ENCODE data around the gene MIR17HG. TPM values are rescaled to one million over a fixed set of nuclear protein-coding genes. Genes with fewer than 3 reads are reported as not detected.

Gene MIR17HG
- polyA plus RNA-seq, 1 donor from 2014 or later, result 0.79 TPM

- Histone ChIP-seq H3F3A (ENCODE audit: insufficient read depth, low read length, poor library complexity, severe bottlenecking) (no peaks in the 10 kb centered on the region), H4K20me1 (ENCODE audit: insufficient read depth) (no peaks in the 10 kb centered on the region), H3K27me3 (ENCODE audit: insufficient read depth, low read depth, low read length) (peaks cover 28% of the 10 kb centered on the region), H3K4me2 (ENCODE audit: low read length) (no peak overlapping the region), H3K9ac (ENCODE audit: low read length) (no peak overlapping the region), H2AFZ (ENCODE audit: low read depth, low read length) (no peak overlapping the region), H3K79me2 (replicated peaks; ENCODE audit: insufficient read depth, low read length) (no peaks in the 10 kb centered on the region), H3K9me2 (ENCODE audit: insufficient read depth, low read length) (no peaks in the 10 kb centered on the region), H3K27ac (ENCODE audit: low read length) (no peak overlapping the region), H3K36me3 (ENCODE audit: insufficient read depth, low read length) (no peaks in the 10 kb centered on the region), H3K9me3 (ENCODE audit: low read length) (no peaks in the 10 kb centered on the region), H3K4me3 (ENCODE audit: low read length) (no peak overlapping the region)
- no peak for TF ChIP-seq RAD21 (conservative IDR thresholded peaks at IDR 0.05)
- TF ChIP-seq EP300 (conservative IDR thresholded peaks at IDR 0.05; ENCODE audit: poor library complexity, severe bottlenecking), result no peak
- no peak for TF ChIP-seq POLR2AphosphoS5 (IDR thresholded peaks at IDR 0.05)
- TF ChIP-seq TAF1 (IDR thresholded peaks at IDR 0.05; ENCODE audit: low read depth), result no peak
- TF ChIP-seq SMC3 (conservative IDR thresholded peaks at IDR 0.05; ENCODE audit: poor library complexity), result no peak
- TF ChIP-seq REST (IDR thresholded peaks at IDR 0.05; ENCODE audit: borderline replicate concordance), result no peak
- TF ChIP-seq EZH2 (IDR thresholded peaks at IDR 0.05; ENCODE audit: borderline replicate concordance, insufficient read depth, low read length, poor library complexity, severe bottlenecking), result no peak
- no peak for TF ChIP-seq MXI1 (conservative IDR thresholded peaks at IDR 0.05; ENCODE audit: poor library complexity, severe bottlenecking)
- TF ChIP-seq CTCF (IDR thresholded peaks at IDR 0.05; ENCODE audit: poor library complexity, severe bottlenecking), result no peak
These were observed 54.4 kb downstream of the MIR17HG start for GRCh38 chr13:91401920-91402319.

Other genes with a start within 250 kb of the MIR17HG start
- 4.6 and 5.0 TPM in 2 replicates for gene GPC5, start 50.9 kb downstream of the MIR17HG start, polyA plus RNA-seq

All from neural cell (in vitro differentiated cells).